Measurements from ENCODE around the gene HADHA.

Gene HADHA

GRCh38 chr2:26241928-26242436 lies 2.5 kb downstream of the HADHA start:
- TF ChIP-seq, protein P1, sequence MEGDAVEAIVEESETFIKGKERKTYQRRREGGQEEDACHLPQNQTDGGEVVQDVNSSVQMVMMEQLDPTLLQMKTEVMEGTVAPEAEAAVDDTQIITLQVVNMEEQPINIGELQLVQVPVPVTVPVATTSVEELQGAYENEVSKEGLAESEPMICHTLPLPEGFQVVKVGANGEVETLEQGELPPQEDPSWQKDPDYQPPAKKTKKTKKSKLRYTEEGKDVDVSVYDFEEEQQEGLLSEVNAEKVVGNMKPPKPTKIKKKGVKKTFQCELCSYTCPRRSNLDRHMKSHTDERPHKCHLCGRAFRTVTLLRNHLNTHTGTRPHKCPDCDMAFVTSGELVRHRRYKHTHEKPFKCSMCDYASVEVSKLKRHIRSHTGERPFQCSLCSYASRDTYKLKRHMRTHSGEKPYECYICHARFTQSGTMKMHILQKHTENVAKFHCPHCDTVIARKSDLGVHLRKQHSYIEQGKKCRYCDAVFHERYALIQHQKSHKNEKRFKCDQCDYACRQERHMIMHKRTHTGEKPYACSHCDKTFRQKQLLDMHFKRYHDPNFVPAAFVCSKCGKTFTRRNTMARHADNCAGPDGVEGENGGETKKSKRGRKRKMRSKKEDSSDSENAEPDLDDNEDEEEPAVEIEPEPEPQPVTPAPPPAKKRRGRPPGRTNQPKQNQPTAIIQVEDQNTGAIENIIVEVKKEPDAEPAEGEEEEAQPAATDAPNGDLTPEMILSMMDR (IDR thresholded peaks at IDR 0.05): no peak

DNA sequence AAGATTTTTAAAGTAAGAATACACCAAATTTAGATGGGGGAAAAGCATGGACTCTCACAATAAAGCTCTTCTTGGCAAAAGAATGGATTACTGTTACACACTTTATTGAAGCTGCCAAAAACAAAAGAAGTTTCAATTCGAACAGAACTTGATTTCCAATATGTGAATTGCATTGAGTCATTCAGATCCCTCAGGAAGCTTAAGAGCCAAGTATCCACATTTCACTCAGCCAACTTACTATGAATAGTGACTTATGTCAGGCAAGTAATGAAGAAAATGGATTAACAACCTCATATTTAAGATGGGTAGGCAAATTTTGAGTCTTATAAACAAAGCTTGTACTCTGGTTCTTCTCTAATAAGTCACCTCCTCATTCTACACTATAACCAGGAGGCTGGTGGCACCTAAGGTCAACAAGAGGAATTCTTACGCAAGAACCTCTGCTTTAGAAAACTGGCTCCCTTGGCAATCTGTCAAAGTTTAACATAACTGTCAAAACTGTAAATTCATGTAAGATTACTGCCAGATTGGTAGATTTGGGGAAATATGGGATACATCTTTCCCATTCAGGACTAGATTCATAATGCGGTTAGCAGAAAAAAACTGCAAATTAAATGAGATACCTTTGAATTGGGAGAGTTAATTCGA lies 6.0 kb downstream of the HADHA start:
- TF ChIP-seq, protein P1 (IDR thresholded peaks at IDR 0.05): no peak

DNA sequence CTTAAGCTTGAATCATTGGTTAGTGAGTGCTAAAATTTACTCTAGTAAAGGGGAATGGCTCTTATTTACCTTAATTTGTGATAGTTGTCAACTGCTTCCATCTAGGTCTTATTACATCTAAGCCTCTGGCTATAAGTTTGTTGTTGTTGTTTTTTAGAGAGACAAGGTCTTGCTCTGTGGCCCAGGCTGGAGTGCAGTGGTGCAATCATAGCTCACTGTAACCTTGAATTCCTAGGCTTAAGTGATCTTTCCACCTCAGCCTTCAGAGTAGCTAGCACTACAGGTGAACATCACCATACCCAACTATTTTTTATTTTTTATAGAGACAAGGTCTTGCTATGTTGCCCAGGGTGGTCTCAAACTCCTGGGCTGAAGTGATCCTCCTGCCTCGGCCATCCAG lies 6.6 kb downstream of the HADHA start:
- TF ChIP-seq, protein P1 (IDR thresholded peaks at IDR 0.05): no peak

DNA sequence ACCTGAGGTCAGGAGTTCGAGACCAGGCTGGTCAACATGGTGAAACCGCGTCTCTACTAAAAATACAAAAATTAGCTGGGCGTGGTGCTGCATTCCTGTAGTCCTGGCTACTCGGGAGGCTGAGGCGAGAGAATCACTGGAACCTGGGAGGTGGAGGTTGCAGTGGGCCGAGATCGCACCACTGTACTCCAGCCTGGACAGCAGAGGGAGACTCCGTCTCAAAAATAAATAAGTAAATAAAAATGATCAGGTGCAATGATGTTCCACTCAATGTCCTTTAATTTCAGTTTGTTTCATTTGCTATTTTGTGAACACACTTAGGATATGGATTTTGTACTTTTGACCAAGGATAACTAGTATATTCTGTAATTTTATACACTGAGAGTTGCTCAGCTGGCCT lies 9.3 kb downstream of the HADHA start:
- TF ChIP-seq, protein P1 (IDR thresholded peaks at IDR 0.05): peak; percentile 45; the same call in 1 of the 2 replicates

DNA sequence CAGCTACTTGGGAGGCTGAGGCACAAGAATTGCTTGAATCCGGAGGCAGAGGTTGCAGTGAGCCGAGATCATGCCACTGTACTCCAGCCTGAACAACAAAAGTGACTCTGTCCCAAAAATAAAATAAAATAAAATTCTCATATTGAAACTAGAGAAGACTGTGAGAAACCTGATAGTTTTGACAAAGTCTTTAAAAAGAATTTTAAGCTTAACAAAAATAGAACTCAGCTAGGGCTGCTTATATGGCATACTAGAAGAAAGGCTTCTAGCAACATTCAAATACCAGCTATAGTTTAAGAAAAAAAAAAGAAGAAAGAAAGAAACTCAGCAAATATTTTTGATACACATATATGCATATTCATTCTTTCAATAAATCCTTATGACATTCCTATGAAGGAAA lies 13.6 kb downstream of the HADHA start:
- TF ChIP-seq, protein P1 (IDR thresholded peaks at IDR 0.05): no peak

- TF ChIP-seq, protein P1 (IDR thresholded peaks at IDR 0.05): no peak
These were observed 14.8 kb downstream of the HADHA start for GRCh38 chr2:26229595-26229994.

- TF ChIP-seq, protein P1 (IDR thresholded peaks at IDR 0.05): no peak
These were observed 20.3 kb downstream of the HADHA start for GRCh38 chr2:26224095-26224494.

GRCh38 chr2:26223018-26223417 lies 21.4 kb downstream of the HADHA start:
- TF ChIP-seq, protein P1 (IDR thresholded peaks at IDR 0.05): no peak

Data from LNCAP (cell line).